ENCODE measurements around the gene ALKBH4.

The ALKBH4 gene

GRCh38 chr7:102452451-102452850, 12.2 kb downstream of the ALKBH4 start:
- no peak for DNase-seq

- DNase-seq = no peak
Observed at GRCh38 chr7:102451371-102452054, 13.2 kb downstream of the ALKBH4 start.

GRCh38 chr7:102450242-102450641, 14.4 kb downstream of the ALKBH4 start:
- no peak for DNase-seq

- DNase-seq = no peak
Observed at GRCh38 chr7:102449136-102449535, 15.5 kb downstream of the ALKBH4 start.

DNA sequence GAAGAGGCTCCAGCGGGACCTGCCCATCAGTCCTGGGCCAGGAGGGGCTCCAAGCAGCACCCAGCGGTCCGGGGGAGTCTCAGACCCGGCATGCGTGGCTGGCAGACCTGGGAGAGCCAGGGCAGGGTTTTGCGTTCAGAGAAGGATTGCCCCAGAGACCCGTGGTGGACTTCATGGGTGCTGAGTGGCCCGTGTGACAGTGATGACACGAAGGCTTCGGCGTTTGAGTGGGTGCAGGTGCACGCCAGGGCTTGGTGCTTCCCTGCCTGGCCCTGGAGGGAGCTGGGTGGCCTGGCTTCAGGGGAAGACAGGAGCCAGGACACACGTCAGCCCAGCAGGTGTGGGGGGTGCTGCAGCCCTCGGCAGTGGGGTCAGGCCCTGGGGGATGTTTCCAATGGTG, 17.4 kb downstream of the ALKBH4 start:
- no peak for DNase-seq

DNA sequence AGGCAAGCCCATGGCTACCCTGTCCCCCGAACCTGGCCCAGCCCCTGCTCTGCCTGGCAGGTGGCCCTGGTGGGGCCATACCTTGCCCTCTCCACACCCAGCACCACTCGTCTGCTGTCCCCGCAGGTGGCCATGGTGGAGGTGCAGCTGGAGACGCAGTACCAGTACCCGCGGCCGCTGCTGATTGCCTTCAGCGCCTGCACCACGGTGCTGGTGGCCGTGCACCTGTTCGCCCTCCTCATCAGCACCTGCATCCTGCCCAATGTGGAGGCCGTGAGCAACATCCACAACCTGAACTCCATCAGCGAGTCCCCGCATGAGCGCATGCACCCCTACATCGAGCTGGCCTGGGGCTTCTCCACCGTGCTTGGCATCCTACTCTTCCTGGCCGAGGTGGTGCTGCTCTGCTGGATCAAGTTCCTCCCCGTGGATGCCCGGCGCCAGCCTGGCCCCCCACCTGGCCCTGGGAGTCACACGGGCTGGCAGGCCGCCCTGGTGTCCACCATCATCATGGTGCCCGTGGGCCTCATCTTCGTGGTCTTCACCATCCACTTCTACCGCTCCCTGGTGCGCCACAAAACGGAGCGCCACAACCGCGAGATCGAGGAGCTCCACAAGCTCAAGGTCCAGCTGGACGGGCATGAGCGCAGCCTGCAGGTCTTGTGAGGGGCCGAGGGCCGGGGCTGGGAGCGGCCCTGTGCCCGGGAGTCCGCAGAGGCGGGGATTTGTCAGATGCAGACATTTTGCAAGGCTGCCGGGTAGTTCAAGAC, 18.1 kb downstream of the ALKBH4 start:
- DNase-seq = no peak

GRCh38 chr7:102445674-102446071, 19.0 kb downstream of the ALKBH4 start:
- no peak for DNase-seq

GRCh38 chr7:102444961-102445673, 19.5 kb downstream of the ALKBH4 start:
- no peak for DNase-seq

DNA sequence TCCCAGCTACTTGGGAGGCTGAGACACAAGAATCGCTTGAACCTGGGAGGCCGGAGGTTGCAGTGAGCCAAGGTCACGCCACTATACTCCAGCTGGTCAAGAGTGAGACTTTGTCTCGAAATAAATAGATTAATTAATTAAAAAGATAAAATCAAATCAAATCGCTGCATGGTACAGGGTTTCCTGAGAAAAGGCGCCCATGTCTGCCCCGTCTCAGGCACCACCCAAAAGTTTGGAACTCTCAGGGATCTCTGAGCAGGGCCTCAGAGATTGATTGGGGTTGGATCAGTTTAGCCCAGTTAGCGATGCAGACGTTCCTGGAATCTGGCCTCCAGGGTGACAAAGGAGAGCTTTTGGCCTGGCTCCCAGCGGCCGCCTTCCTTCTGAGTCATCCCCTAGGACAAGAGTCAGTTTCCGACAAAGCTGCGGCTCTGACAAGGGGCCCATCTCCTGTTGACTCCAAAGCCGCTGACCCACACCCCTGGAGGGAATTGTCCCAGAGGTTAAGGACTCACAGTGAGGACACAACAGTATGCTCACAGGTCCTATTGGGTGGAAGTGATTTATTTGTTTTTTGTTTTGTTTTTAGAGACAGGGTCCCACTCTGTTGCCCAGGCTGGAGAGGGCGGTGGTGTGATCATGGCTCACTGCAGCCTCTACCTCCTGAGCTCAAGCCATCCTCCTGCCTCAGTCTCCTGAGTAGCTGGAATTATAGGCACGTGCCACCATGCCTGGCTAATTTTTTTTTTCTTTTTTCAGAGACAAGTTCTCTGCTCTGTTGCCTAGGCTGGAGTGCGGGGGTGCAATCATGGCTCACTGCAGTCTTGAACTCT, 24.5 kb downstream of the ALKBH4 start:
- DNase-seq = peak in 1 of 2 experiments; percentile 28

DNA sequence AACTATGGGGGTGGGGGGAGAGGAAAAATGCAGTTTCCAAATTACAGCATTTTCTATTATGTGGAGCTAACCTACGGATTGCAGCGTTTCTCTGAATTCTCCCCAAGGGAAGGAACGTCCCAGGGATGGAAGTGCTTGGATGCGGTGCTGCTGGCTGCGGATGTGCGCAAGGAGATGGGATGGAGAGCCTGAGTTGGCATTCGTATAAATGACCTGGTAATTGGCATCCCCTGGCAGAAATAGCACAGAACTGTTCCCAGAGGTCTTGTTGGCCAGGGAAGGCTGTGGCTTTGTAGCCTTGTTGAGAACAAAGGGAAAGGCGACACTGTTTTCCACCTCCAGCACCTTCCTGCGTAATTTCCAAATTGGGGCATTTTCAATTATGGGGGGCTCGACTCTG, 28.5 kb downstream of the ALKBH4 start:
- DNase-seq = no peak

DNA sequence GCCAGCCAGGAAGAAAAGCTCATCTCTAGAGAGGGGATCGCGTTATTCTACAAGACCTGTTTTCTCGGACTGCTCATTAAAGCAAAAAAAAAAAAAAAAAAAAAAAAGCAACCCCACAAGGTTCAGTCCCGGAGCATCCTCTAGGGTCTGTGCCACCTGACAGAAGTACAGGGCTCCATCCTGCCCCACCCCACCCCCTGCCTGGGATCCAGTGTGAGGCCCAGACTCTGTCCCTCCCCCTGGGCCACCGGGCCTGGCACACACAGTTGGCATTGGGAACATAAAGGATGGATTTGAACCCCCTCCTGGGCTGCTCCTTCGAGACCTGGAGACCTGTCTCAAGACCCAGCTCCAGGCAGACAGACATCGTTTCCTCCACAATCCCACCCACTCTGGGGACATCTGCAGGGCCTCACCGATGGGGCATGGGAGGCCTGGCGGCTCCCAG, 30.6 kb downstream of the ALKBH4 start:
- DNase-seq = no peak

DNA sequence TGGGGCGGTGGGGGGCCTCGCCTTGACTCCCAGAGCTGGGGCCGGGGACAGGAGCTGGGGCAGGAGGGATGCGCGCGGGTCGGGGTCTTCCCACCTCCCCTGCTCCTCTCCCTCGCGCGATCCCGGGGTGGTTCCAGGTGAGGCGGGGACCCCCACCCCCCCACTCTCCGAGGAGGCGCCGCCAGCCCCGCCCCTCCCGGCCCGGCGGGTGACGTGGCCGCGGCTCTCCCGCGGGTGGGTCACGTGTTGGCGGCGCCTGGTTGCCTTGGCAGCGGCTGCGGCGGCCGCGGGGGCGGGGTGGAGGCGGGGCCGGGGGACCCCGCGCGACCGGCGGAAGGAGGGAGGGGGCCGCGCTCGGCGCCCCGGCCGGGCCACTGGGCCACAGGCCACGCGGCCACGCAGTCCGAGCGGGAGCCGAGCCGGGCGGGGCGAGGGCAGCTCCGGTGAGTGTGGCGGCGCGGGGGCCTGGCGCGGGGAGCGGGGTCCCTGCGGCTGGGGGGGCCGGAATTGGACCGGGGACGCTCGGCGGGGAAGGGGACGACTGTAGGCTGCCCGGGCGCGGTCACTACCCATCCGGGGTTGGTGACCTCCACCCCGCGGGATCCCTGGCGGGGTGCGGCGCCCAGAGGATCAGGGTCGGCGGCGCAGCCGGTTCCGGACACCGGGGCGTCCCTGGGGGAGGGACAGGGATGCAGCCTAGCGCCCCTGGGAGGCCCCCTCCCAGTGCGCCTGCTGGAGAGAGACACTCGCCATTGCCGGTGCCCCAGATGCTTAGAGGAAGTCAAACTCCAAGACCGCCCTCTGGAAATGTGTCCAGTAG, 31.2 kb downstream of the ALKBH4 start, which contains the start of gene ORAI2:
ORAI2 (plus strand) TSS at position 357 of the 820 bp plus-strand sequence. CDS start 5,382 bp downstream, outside the sequence.
- DNase-seq = peak; percentile 6 to 65

- DNase-seq = no peak
Observed at GRCh38 chr7:102432442-102433218, 32.0 kb downstream of the ALKBH4 start.

DNA sequence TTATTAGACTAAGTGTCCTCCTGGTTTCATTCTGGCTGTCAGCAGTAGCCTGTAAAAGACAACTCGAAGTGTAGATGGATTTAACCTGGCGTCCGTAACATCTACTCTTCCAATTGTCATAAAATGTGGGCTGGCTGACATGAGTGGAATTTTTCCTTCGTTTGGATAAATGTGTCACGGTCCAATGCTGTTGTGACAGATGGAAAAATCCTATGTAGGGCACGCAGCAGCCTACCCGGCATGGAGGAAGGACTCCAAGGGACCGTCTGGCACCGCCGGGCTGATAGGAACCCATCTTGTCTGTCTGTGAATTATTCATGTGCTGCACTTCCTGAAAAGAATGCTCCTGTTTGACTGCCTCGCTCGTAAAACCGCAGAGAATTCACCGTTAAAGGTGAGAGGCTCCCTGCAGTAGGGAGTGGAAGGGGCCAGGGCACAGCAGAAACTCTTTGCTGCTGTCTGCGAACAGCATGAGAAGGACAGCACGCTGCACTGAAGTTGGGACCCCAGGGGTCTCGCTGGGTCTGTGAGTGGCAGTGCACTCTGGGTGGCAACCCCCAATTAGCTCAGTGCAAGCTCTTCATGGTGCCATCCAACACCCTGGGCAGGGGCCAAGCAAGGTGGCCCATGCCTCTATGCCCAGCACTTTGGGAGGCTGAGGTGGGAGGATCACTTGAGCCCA, 32.9 kb downstream of the ALKBH4 start:
- DNase-seq = peak in 1 of 2 experiments; percentile 28

GRCh38 chr7:102429141-102429899, 35.3 kb downstream of the ALKBH4 start:
- no peak for DNase-seq

GRCh38 chr7:102427019-102427405, 37.7 kb downstream of the ALKBH4 start:
- DNase-seq = no peak

DNA sequence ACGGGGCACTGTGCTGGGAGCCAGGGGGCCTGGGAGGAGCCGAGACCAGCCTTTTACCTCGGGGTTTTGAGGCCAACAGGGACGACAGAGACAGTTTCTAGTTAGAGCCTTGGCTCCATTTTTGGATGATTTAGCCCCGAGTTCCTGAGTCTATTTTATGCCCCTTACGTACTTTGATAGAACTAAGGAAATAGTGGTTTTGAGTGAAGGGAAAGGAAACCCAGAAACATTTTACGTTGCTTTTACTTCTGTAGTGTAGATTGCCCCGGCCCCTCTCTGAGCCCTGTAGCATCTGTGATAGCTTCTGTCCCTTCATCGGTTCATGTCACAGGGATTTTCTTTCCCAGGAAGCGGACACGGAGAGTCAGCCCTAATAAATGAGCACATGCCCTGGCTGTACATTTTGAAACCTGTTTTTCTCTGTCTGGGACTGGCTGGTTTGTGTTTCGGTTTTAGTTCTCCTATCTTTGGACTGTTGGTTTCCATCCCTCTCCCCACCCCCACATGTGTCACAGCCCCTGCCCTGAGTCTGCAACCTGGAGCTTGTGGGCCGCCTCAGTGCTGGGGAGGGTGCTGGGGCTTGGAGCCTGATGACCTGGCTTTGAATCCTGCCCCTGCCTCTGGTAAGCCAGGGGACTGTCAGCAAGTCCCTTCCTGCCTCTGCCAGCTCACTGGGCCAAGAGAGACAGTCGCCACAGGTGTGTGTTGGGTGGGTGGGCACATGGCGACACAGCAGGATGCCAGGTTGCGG, 38.2 kb downstream of the ALKBH4 start:
- no peak for DNase-seq

DNA sequence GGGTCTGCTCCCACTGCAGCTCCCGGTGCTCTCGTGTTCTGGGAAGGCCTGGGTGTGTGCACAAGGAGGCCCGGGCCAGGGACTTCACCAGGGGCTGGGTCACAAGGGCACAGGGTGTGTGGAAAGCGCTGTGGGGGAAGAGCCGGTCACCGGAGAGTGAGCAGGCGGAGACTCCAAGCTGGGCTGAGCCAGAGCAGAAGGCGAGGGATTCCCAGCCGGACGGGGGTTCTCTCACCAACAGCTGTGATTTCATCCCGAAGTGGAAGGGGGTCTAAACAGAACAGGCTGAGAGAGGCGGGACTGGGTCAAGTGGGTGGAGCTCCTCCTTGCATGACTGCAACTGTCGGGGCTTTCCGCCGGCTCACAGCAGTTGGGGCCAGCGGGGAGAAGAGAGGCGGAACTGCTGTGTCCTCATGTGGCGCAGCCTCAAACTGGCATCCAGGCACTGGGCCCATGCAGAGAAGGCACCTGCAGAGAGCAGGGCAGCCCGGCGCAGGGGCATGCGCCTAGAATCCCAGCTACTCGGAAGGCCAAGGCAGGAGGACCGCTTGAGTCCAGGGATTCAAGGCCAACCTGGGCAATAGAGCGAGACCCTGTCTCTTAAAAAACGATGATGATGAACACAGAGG, 38.9 kb downstream of the ALKBH4 start:
- no peak for DNase-seq

Measured in NCI-H446 (cell line).